Fibroblast of lung (primary cell): ENCODE results near the gene JAG1.

Experiments
- EZH2 ChIP-seq: IDR thresholded peaks from 2 replicates; pipeline ENCODE4 v1.5.1; 2012; ENCODE audit warnings: low read length, control low read depth, mild to moderate bottlenecking; ENCODE audit errors: missing control alignments
- TF ChIP-seq, protein P1 (sequence below), 2 donors: IDR thresholded peaks in 1 of 2; conservative IDR thresholded peaks in 1 of 2; 1 replicate in 1 of 2; 2 replicates in 1 of 2; pipeline ENCODE4 v1.5.1; 2011 to 2012; ENCODE audit warnings: low read length in 2 of 2, control low read depth in 1 of 2, inconsistent platforms in 1 of 2, low read depth in 1 of 2, mild to moderate bottlenecking in 1 of 2

DNA sequence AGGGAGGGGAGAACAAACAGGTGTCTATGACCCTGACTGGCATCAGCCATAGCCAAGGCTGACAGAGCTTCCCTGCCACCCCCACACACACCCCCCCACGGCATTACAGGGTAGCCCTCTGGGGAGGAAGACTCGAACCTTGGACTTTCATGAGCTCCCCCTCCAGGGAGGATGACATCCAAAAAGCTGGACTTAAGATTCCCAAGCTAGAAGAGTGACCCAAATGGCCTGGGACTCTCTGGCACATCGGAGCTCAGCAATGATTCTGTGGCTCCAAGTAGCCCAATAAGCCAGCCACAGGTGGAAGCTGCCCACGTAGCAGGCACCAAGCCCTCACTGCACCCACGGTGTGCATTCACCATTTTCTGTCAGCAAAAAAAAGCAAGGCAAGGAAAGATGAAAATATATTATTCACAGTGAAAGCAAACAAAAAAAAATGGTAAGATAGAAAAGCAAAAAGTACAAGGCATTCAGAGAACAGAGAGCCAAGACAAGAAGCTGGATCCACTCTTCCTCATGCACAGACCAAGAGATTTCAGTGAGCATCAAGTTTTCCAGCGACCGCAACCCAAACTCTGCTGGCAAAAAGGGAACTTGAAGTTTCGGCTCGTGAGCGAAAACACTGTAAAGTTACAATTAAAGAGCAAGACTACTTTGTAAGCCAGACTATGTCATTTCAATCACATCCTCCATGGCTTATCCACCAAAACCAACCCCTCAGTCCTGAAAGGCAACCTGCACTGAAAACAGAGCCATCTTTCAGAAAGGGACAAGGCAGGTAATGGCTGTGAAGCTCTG lies 10.9 kb downstream of the JAG1 start:
- TF ChIP-seq EZH2: no peak
- TF ChIP-seq, protein P1, sequence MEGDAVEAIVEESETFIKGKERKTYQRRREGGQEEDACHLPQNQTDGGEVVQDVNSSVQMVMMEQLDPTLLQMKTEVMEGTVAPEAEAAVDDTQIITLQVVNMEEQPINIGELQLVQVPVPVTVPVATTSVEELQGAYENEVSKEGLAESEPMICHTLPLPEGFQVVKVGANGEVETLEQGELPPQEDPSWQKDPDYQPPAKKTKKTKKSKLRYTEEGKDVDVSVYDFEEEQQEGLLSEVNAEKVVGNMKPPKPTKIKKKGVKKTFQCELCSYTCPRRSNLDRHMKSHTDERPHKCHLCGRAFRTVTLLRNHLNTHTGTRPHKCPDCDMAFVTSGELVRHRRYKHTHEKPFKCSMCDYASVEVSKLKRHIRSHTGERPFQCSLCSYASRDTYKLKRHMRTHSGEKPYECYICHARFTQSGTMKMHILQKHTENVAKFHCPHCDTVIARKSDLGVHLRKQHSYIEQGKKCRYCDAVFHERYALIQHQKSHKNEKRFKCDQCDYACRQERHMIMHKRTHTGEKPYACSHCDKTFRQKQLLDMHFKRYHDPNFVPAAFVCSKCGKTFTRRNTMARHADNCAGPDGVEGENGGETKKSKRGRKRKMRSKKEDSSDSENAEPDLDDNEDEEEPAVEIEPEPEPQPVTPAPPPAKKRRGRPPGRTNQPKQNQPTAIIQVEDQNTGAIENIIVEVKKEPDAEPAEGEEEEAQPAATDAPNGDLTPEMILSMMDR (conservative IDR thresholded peaks at IDR 0.05 in 1 of 2, IDR thresholded peaks at IDR 0.05 in 1 of 2; ENCODE audit: low read depth in 1 of 2, low read length in 2 of 2): no peak
